GM18861 (cell line): ENCODE measurements around the gene SMARCA1.

Experiments used
- ATAC-seq: cut with Tn5 transposase; IDR thresholded peaks from one replicate; pipeline ENCODE4 v1.9.1; 2021; ENCODE audit not compliant: unreplicated experiment

SMARCA1 gene

GRCh38 chrX:129461801-129462456, 61.4 kb downstream of the SMARCA1 start:
- ATAC-seq = no peak

- no peak for ATAC-seq
These were observed 70.8 kb downstream of the SMARCA1 start for GRCh38 chrX:129452523-129452922.

GRCh38 chrX:129450123-129450522, 73.2 kb downstream of the SMARCA1 start:
- ATAC-seq = no peak

- ATAC-seq = no peak
These were observed 74.1 kb downstream of the SMARCA1 start for GRCh38 chrX:129449148-129449547.

GRCh38 chrX:129445436-129445835, 77.9 kb downstream of the SMARCA1 start:
- no peak for ATAC-seq

- no peak for ATAC-seq
These were observed 89.3 kb downstream of the SMARCA1 start for GRCh38 chrX:129433945-129434344.

GRCh38 chrX:129433461-129433860, 89.8 kb downstream of the SMARCA1 start:
- ATAC-seq = no peak

- ATAC-seq = no peak
These were observed 96.0 kb downstream of the SMARCA1 start for GRCh38 chrX:129427267-129427666.

- ATAC-seq = no peak
These were observed 100.1 kb downstream of the SMARCA1 start for GRCh38 chrX:129423191-129423590.

- no peak for ATAC-seq
These were observed 118.7 kb downstream of the SMARCA1 start for GRCh38 chrX:129404670-129405008.

GRCh38 chrX:129403974-129404669, 119.2 kb downstream of the SMARCA1 start:
- no peak for ATAC-seq
